HG02973 (cell line): ENCODE results near the gene AGAP3.
A peak's percentile ranks its signal among the peaks of the same experiment; 100 is the strongest.
"Not testable (repeated sequence)": the region's sequence is repeated elsewhere in the genome, so short reads cannot be mapped to it uniquely, and the experiment has no call there.

Experiments
- ATAC-seq: cut with Tn5 transposase; IDR thresholded peaks from one replicate; pipeline ENCODE4 v1.9.1; 2021; ENCODE audit warnings: moderate library complexity; ENCODE audit not compliant: unreplicated experiment

The AGAP3 gene

GRCh38 chr7:151085691-151086620 lies at the start of gene AGAP3:
Gene AGAP3 (plus strand): TSS chr7:151086475. CDS start chr7:151086742, 267 bp downstream.
- ATAC-seq = peak; percentile 30

- no peak for ATAC-seq
Measured at GRCh38 chr7:151038951-151039849, 47.1 kb upstream of the AGAP3 start.

- no peak for ATAC-seq
Measured at GRCh38 chr7:151039850-151040548, 46.3 kb upstream of the AGAP3 start.

- no peak for ATAC-seq
Measured at GRCh38 chr7:151040616-151041375, 45.5 kb upstream of the AGAP3 start.

GRCh38 chr7:151043449-151043848 lies 42.8 kb upstream of the AGAP3 start:
- ATAC-seq = not testable (repeated sequence)

GRCh38 chr7:151043959-151044358 lies 42.3 kb upstream of the AGAP3 start:
- no peak for ATAC-seq

- no peak for ATAC-seq
Measured at GRCh38 chr7:151045262-151045661, 41.0 kb upstream of the AGAP3 start.

- no peak for ATAC-seq
Measured at GRCh38 chr7:151045967-151046366, 40.3 kb upstream of the AGAP3 start.

- no peak for ATAC-seq
Measured at GRCh38 chr7:151046603-151047573, 39.4 kb upstream of the AGAP3 start.

GRCh38 chr7:151047976-151048815 lies 38.1 kb upstream of the AGAP3 start, which contains the start of gene ASIC3:
Gene ASIC3 (plus strand): TSS chr7:151048531. CDS start chr7:151048886, 355 bp downstream.
- no peak for ATAC-seq

GRCh38 chr7:151048911-151049463 lies 37.3 kb upstream of the AGAP3 start:
- no peak for ATAC-seq

- no peak for ATAC-seq
Measured at GRCh38 chr7:151051108-151051507, 35.2 kb upstream of the AGAP3 start.

- ATAC-seq = no peak
Measured at GRCh38 chr7:151053096-151053495, 33.2 kb upstream of the AGAP3 start.

- no peak for ATAC-seq
Measured at GRCh38 chr7:151053751-151054150, 32.5 kb upstream of the AGAP3 start.

GRCh38 chr7:151056283-151056665 lies 30.0 kb upstream of the AGAP3 start:
- ATAC-seq = no peak

GRCh38 chr7:151056666-151057505 lies 29.4 kb upstream of the AGAP3 start:
- ATAC-seq = no peak

GRCh38 chr7:151057506-151057988 lies 28.7 kb upstream of the AGAP3 start, which contains the start of gene CDK5:
Gene CDK5 (minus strand): TSS chr7:151057897. CDS start chr7:151057848, 49 bp downstream.
- ATAC-seq = peak; percentile 8
